GM19397 (cell line): ENCODE measurements around the gene TENM3.

Source experiments
- ATAC-seq: cut with Tn5 transposase; IDR thresholded peaks from one replicate; pipeline ENCODE4 v1.9.1; 2021; ENCODE audit warnings: mild to moderate bottlenecking, moderate library complexity; ENCODE audit not compliant: unreplicated experiment

TENM3 gene

GRCh38 chr4:182252220-182252619 lies 9.0 kb downstream of the TENM3 start:
- no peak for ATAC-seq

GRCh38 chr4:182254026-182254780 lies 11.0 kb downstream of the TENM3 start:
- no peak for ATAC-seq

- no peak for ATAC-seq
These were observed 12.4 kb downstream of the TENM3 start for GRCh38 chr4:182255441-182256190.

GRCh38 chr4:182257016-182257415 lies 13.8 kb downstream of the TENM3 start:
- ATAC-seq = no peak

GRCh38 chr4:182257503-182257902 lies 14.3 kb downstream of the TENM3 start:
- ATAC-seq = no peak

- no peak for ATAC-seq
These were observed 15.3 kb downstream of the TENM3 start for GRCh38 chr4:182258441-182259000.

- no peak for ATAC-seq
These were observed 18.5 kb downstream of the TENM3 start for GRCh38 chr4:182261651-182262223.

- ATAC-seq = no peak
These were observed 20.4 kb downstream of the TENM3 start for GRCh38 chr4:182263562-182263961.

GRCh38 chr4:182264139-182264752 lies 21.0 kb downstream of the TENM3 start:
- ATAC-seq = no peak

- no peak for ATAC-seq
These were observed 22.7 kb downstream of the TENM3 start for GRCh38 chr4:182265881-182266280.

- ATAC-seq = no peak
These were observed 23.8 kb downstream of the TENM3 start for GRCh38 chr4:182267048-182267447.

- ATAC-seq = no peak
These were observed 25.8 kb downstream of the TENM3 start for GRCh38 chr4:182268966-182269365.

GRCh38 chr4:182271731-182272130 lies 28.5 kb downstream of the TENM3 start:
- ATAC-seq = no peak

- no peak for ATAC-seq
These were observed 28.9 kb downstream of the TENM3 start for GRCh38 chr4:182272151-182272550.

- no peak for ATAC-seq
These were observed 30.2 kb downstream of the TENM3 start for GRCh38 chr4:182273191-182273935.

GRCh38 chr4:182276210-182277109 lies 33.3 kb downstream of the TENM3 start:
- no peak for ATAC-seq

GRCh38 chr4:182277377-182277776 lies 34.2 kb downstream of the TENM3 start:
- ATAC-seq = no peak

GRCh38 chr4:182278729-182279128 lies 35.5 kb downstream of the TENM3 start:
- ATAC-seq = no peak

- ATAC-seq = no peak
These were observed 37.4 kb downstream of the TENM3 start for GRCh38 chr4:182280436-182281111.
